HCT116 (cell line): ENCODE results near the gene PISD. TPM values are rescaled to one million over a fixed set of nuclear protein-coding genes. Genes with fewer than 3 reads are reported as not detected.

Experiments used
- ATAC-seq: fragments of 200-7000 bp; cut with Tn5 transposase; 2 replicates; pipeline ENCODE4 v1.9.1; 2020; ENCODE audit warnings: mild to moderate bottlenecking, moderate library complexity
- BruUV-seq: library from RNA; stranded (reverse); fragments of 400-500 nt; replicated peaks from 2 replicates; lab custom pipeline; 2021; lab: Mats Ljungman, UMichigan
- CTCF ChIA-PET: fragments of 300-600 bp; sonication (Branson Sonifier 250); formaldehyde crosslinking; loops from one replicate; lab custom pipeline; 2021; ENCODE audit warnings: antibody characterized with exemption; lab: Charles Lee
- POLR2A ChIA-PET: fragments of 300-600, 350-600 bp; sonication (Branson Sonifier 250); formaldehyde crosslinking; loops from one replicate; lab custom pipeline; 2021; ENCODE audit warnings: antibody characterized with exemption; lab: Charles Lee
- RAD21 ChIA-PET, 2 experiments: fragments of 300-600 bp; sonication (Branson Sonifier 250); formaldehyde crosslinking; loops; one replicate each; lab custom pipeline; 2023; ENCODE audit warnings: low total read pairs in 2 of 2; ENCODE audit not compliant: uncharacterized antibody in 2 of 2, unreplicated experiment in 2 of 2, low non-redundant PET in 1 of 2; lab: Charles Lee
- DNase-seq: peaks from one replicate; pipeline ENCODE4 v3.0.0-alpha.2; 2010; ENCODE audit warnings: low read depth, low spot score
- H2AFZ ChIP-seq: fragments of 200-600 bp; shearing (Covaris generic), sonication (generic); 2 replicates; pipeline ENCODE4 v1.6.1; 2017; ENCODE audit warnings: low read depth, mixed run types, mixed read lengths, antibody characterized with exemption, low read length; ENCODE audit not compliant: poor library complexity, severe bottlenecking
- H3K27ac ChIP-seq: 2 replicates; pipeline ENCODE4 v1.5.1; 2012; ENCODE audit warnings: low read depth, low read length
- H3K27me3 ChIP-seq: fragments of 200-600 bp; sonication (generic); 2 replicates; pipeline ENCODE4 v1.6.1; 2016; ENCODE audit warnings: mixed run types, low read length, mixed read lengths; ENCODE audit not compliant: insufficient read depth
- H3K36me3 ChIP-seq, 2 experiments: fragments of 200-500 bp in 1 of 2; fragments of 200-600 bp in 1 of 2; sonication (Bioruptor generic) in 1 of 2; sonication (generic) in 1 of 2; 2 replicates each; pipeline versions ENCODE4 v1.5.1 to v1.6.1; 2014 to 2016; ENCODE audit warnings: low read length in 2 of 2, inconsistent platforms in 1 of 2, mixed read lengths in 1 of 2, mixed run types in 1 of 2; ENCODE audit not compliant: insufficient read depth in 2 of 2, control insufficient read depth in 1 of 2
- H3K4me1 ChIP-seq, 2 experiments: fragments of 200-600 bp in 1 of 2; sonication (generic) in 1 of 2; 2 replicates each; pipeline versions ENCODE4 v1.5.1 to v1.6.1; 2012 to 2017; ENCODE audit warnings: low read length in 2 of 2, inconsistent platforms in 1 of 2, mild to moderate bottlenecking in 1 of 2, mixed read lengths in 1 of 2, mixed run types in 1 of 2, moderate library complexity in 1 of 2; ENCODE audit not compliant: insufficient read depth in 2 of 2, control insufficient read depth in 1 of 2
- H3K4me2 ChIP-seq: fragments of 200-600 bp; sonication (generic); 2 replicates; pipeline ENCODE4 v1.6.1; 2017; ENCODE audit warnings: mixed run types, low read length, mixed read lengths
- H3K4me3 ChIP-seq, 2 experiments: fragments of 200-600 bp in 1 of 2; sonication (generic) in 1 of 2; replicated peaks in 1 of 2; 2 replicates each; pipeline ENCODE4 v1.5.1; 2011 to 2016; ENCODE audit warnings: low read length in 2 of 2, control low read depth in 1 of 2, low read depth in 1 of 2, mild to moderate bottlenecking in 1 of 2, mixed read lengths in 1 of 2, mixed run types in 1 of 2
- H3K79me2 ChIP-seq: fragments of 200-600 bp; sonication (generic); 2 replicates; pipeline ENCODE4 v1.6.1; 2017; ENCODE audit warnings: mild to moderate bottlenecking, mixed run types, low read length, moderate library complexity, mixed read lengths; ENCODE audit not compliant: insufficient read depth
- H3K9ac ChIP-seq: fragments of 200-600 bp; sonication (generic); 2 replicates; pipeline ENCODE4 v1.6.1; 2016; ENCODE audit warnings: low read length, mixed read lengths
- H3K9me2 ChIP-seq: fragments of 200-600 bp; sonication (generic), shearing (Covaris generic); 2 replicates; pipeline ENCODE4 v1.6.1; 2017; ENCODE audit warnings: mixed run types, mild to moderate bottlenecking, moderate library complexity; ENCODE audit not compliant: insufficient read depth
- H3K9me3 ChIP-seq, 2 experiments: fragments of 200-500 bp in 1 of 2; fragments of 200-600 bp in 1 of 2; sonication (Bioruptor generic) in 1 of 2; sonication (generic) in 1 of 2; 2 replicates each; pipeline ENCODE4 v1.6.1; 2014 to 2017; ENCODE audit warnings: low read length in 2 of 2, mixed read lengths in 2 of 2, inconsistent platforms in 1 of 2, low read depth in 1 of 2, mild to moderate bottlenecking in 1 of 2, mixed run types in 1 of 2, moderate library complexity in 1 of 2; ENCODE audit not compliant: control insufficient read depth in 1 of 2, insufficient read depth in 1 of 2
- H4K20me1 ChIP-seq: fragments of 200-600 bp; sonication (generic), shearing (Covaris generic); 2 replicates; pipeline ENCODE4 v1.6.1; 2017; ENCODE audit warnings: mixed run types, mild to moderate bottlenecking, moderate library complexity; ENCODE audit not compliant: insufficient read depth
- CBX3 ChIP-seq: IDR thresholded peaks from 2 replicates; pipeline ENCODE4 v1.6.1; 2012; ENCODE audit warnings: low read depth
- CEBPB ChIP-seq: IDR thresholded peaks from 2 replicates; pipeline ENCODE4 v1.6.1; 2012; ENCODE audit warnings: low read depth
- EGR1 ChIP-seq: IDR thresholded peaks from 2 replicates; pipeline ENCODE4 v1.6.1; 2012; ENCODE audit warnings: low read depth
- EZH2 ChIP-seq: fragments of 200-600 bp; sonication (generic); IDR thresholded peaks from 2 replicates; pipeline ENCODE4 v1.6.1; 2017; ENCODE audit warnings: antibody characterized with exemption, mixed run types
- FOSL1 ChIP-seq: IDR thresholded peaks from 2 replicates; pipeline ENCODE4 v1.6.1; 2012; ENCODE audit warnings: low read depth
- POLR2A ChIP-seq: IDR thresholded peaks from 2 replicates; pipeline ENCODE4 v1.7.0; 2011; ENCODE audit warnings: borderline replicate concordance; ENCODE audit not compliant: insufficient read depth, insufficient read length; ENCODE audit errors: extremely low read depth
- SIN3A ChIP-seq: IDR thresholded peaks from 2 replicates; pipeline ENCODE4 v1.6.1; 2012; ENCODE audit warnings: low read depth
- SP1 ChIP-seq: IDR thresholded peaks from 2 replicates; pipeline ENCODE4 v1.6.1; 2012; ENCODE audit warnings: low read depth
- TCF7L2 ChIP-seq: IDR thresholded peaks from 2 replicates; pipeline ENCODE4 v1.7.0; 2011; ENCODE audit warnings: borderline replicate concordance, inconsistent platforms; ENCODE audit not compliant: insufficient read depth, insufficient read length; ENCODE audit errors: extremely low read depth
- YY1 ChIP-seq: IDR thresholded peaks from 2 replicates; pipeline ENCODE4 v1.6.1; 2011; ENCODE audit warnings: low read length, low read depth, moderate library complexity, mild to moderate bottlenecking; ENCODE audit not compliant: insufficient replicate concordance; ENCODE audit errors: extremely low read depth
- intact Hi-C: fragments of 100-400 bp; cut with micrococcal nuclease; formaldehyde crosslinking; loops from 2 replicates; pipeline ENCODE4 v1.10.0; 2022
- total RNA-seq: library from RNA; stranded (reverse); gene quantifications from one replicate; pipeline ENCODE4 v1.2.1, GENCODE V29; 2021; ENCODE audit not compliant: unreplicated experiment
- TF ChIP-seq, protein P1 (sequence below): IDR thresholded peaks from 2 replicates; pipeline ENCODE4 v1.6.1; 2012

Gene PISD
- total RNA-seq, 1 experiment from 2014 or later: 47.1 TPM

DNA sequence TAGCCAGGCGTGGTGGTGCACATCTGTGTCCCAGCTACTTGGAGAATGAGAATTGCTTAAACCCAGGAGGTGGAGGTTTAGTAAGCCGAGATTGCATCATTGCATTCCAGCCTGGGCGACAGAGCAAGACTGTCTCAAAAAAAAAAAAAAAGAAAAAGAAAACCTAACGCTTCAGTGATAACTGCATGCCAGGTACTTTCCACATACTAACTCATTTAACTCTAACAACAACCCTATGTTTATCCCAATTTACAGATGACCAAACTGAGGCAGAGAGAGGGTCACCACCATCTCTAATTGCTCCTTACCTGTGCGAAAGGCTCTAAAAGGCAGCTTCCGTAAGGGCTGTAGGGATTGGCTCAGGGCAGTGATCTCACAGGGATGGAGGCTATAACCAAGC, 11.6 kb downstream of the PISD start:
- Histone ChIP-seq H3K9me3 (no peaks in the 10 kb centered on the region), H4K20me1 (peaks cover 4% of the 10 kb centered on the region; the same call in 1 of the 2 replicates), H3K27ac (no peak overlapping the region), H3K9ac (no peak overlapping the region), H2AFZ (no peak overlapping the region), H3K9me2 (no peaks in the 10 kb centered on the region), H3K4me2 (no peak overlapping the region), H3K4me3 (no peak overlapping the region), H3K79me2 (peaks cover 76% of the 10 kb centered on the region), H3K4me1 (peaks cover 31 to 81% of the 10 kb centered on the region in 2 experiments), H3K27me3 (no peaks in the 10 kb centered on the region), H3K36me3 (peaks cover 4 to 6% of the 10 kb centered on the region in 2 experiments; a peak in 2 of 4 replicates)
- intact Hi-C loops: no loop called here
- ATAC-seq: no peak
- TF ChIP-seq SP1 (no peak), POLR2A (no peak), SIN3A (no peak), TCF7L2 (no peak), EZH2 (no peak), FOSL1 (no peak), YY1 (no peak)
- ChIA-PET CTCF (no interaction called here), POLR2A (interaction anchor here (1.4 kb wide), 1 partner anchor 12 kb away, joined by 3 read pairs; the partner anchor contains the start of gene PISD), RAD21 (no interaction called here)
- DNase-seq: no peak
- no TSS peak for BruUV-seq

DNA sequence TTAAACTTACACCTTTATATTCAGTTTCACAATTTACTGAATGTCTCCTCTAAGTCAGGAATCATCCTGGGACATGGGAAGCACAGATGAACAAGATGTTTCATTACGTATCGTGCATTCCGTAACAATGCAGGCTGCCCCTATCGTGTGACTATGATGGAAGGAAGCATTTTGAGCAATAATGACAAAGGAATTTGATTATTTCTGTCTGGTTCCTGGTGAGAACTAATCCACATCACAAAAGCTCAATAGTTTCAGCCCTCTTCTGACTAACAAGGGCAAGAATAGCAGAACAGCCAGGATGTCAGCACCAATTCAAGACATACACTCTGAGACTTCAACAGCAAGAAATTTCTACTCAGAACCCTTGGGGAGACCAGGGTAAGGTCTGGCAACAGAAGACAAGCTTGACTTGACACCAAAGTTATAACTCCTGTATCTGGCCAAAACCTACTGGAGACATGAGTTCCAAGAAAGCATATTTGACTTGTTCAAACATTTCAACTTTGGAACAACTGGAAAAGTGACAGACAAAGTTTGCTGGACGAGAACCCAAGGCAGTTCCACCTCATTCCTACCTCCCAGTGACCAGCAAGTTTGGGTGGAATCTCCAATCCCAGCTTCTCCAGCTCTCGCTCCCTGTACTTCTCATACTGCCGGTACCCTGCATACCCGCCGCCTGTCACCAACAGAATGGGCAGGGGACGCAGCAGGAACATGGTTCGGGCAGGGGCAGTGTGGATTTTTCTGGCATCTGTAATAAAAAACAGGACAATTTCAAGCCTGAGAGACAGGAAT, 14.3 kb downstream of the PISD start:
- intact Hi-C loops: no loop called here
- ATAC-seq: no peak
- H3K79me2 ChIP-seq: peaks cover 66% of the 10 kb centered on the region
- H3K4me2 ChIP-seq: peak overlapping the region; percentile 57
- peak overlapping the region; percentile 54 for H3K9ac ChIP-seq
- peaks cover 35 to 71% of the 10 kb centered on the region in 2 experiments for H3K4me1 ChIP-seq
- no peak for DNase-seq
- TF ChIP-seq, protein P1, sequence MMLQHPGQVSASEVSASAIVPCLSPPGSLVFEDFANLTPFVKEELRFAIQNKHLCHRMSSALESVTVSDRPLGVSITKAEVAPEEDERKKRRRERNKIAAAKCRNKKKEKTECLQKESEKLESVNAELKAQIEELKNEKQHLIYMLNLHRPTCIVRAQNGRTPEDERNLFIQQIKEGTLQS: no peak
- TF ChIP-seq CEBPB (no peak), CBX3 (no peak), EGR1 (no peak)
- ChIA-PET POLR2A (interaction anchor here (2.1 kb wide), 1 partner anchor 14 kb away, joined by 10 read pairs; the partner anchor contains the start of gene PISD), RAD21 (no interaction called here), CTCF (interaction anchor here (1.6 to 2.2 kb wide), 2 partner anchors 91 to 323 kb away, joined by 3 to 10 read pairs; no protein-coding TSS in a partner anchor)
- H3K36me3 ChIP-seq: peaks cover 6 to 17% of the 10 kb centered on the region in 2 experiments; a peak in 3 of 4 replicates
- H3K9me3 ChIP-seq: no peaks in the 10 kb centered on the region
- H2AFZ ChIP-seq: no peak overlapping the region
- H3K4me3 ChIP-seq: no peak overlapping the region
- peak overlapping the region; percentile 75; the same call in 1 of the 2 replicates for H3K27ac ChIP-seq
- H3K9me2 ChIP-seq: no peaks in the 10 kb centered on the region
- H3K27me3 ChIP-seq: no peaks in the 10 kb centered on the region
- no peaks in the 10 kb centered on the region for H4K20me1 ChIP-seq
- no TSS peak for BruUV-seq
